ENCODE data around the gene CD28.

Gene CD28

DNA sequence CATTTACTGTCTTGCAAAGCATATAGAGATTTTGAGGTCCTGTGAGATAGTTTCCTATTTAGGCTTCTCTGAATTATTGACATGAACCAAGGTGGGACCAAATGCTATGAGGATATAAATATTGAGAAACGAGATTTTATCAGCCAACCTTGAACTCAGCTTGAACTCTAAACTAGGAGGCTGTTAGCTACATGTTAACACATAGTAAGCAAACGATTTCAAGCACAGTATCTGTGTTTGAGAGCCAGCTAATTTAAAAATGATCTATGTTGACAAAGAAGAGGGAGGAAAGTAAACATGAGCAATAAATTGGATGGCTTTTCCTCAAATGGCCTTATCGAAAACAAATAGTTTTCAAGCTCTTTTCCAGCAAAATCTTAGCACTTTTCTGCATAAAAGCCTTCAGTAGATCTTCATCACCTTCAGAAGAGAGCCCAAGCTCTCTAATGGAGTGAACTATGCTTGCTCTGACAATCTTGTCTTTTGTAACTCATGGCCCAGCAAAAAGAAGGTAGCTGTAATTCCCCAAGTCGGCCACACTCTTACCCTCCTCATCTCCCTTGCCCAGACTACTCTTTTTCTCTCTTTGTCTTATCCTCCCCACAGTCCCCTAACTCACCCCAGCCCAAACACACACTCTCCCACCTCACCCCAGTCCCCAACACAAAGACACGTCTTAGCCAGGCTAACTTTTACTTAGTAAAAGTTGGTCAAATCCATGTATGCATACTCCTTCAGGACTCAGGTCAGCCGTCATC lies 14.7 kb downstream of the CD28 start:
- TF ChIP-seq, protein P1, sequence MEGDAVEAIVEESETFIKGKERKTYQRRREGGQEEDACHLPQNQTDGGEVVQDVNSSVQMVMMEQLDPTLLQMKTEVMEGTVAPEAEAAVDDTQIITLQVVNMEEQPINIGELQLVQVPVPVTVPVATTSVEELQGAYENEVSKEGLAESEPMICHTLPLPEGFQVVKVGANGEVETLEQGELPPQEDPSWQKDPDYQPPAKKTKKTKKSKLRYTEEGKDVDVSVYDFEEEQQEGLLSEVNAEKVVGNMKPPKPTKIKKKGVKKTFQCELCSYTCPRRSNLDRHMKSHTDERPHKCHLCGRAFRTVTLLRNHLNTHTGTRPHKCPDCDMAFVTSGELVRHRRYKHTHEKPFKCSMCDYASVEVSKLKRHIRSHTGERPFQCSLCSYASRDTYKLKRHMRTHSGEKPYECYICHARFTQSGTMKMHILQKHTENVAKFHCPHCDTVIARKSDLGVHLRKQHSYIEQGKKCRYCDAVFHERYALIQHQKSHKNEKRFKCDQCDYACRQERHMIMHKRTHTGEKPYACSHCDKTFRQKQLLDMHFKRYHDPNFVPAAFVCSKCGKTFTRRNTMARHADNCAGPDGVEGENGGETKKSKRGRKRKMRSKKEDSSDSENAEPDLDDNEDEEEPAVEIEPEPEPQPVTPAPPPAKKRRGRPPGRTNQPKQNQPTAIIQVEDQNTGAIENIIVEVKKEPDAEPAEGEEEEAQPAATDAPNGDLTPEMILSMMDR (IDR thresholded peaks at IDR 0.05; ENCODE audit: insufficient read depth, low read depth, low read length, missing control alignments), result no peak
- H3K4me3 ChIP-seq (ENCODE audit: low read length), result no peak overlapping the region

DNA sequence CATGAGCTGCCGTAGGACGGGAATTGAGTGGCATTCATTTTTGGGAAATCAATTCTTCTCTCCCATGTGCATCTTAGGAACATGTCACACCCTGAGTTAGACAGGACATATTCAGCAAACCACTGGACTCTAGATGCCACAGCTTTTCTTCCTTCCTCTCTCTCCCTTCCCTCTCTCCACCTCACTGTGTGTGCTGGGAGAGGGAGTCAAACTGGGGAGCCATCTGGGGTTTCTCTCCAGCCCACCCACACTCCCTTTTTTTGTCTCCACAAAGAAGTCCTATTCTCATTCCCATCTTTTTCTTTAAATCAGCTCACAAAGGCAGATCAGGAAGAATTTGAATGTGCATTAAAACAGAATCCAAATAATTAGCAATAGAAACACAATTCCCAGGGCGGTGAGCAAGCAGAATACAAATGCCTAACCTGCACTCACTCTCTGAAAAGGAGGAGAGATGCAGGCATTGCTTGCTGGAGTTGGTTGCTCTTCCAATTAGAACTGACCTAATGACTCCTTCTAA lies 15.4 kb downstream of the CD28 start:
- DNase-seq (ENCODE audit: low read depth), result no peak
- TF ChIP-seq, protein P1 (IDR thresholded peaks at IDR 0.05; ENCODE audit: insufficient read depth, low read depth, low read length, missing control alignments), result no peak

More for the DNA sequence above, 14.7 kb downstream of the CD28 start:
- DNase-seq (ENCODE audit: low read depth), result no peak

DNA sequence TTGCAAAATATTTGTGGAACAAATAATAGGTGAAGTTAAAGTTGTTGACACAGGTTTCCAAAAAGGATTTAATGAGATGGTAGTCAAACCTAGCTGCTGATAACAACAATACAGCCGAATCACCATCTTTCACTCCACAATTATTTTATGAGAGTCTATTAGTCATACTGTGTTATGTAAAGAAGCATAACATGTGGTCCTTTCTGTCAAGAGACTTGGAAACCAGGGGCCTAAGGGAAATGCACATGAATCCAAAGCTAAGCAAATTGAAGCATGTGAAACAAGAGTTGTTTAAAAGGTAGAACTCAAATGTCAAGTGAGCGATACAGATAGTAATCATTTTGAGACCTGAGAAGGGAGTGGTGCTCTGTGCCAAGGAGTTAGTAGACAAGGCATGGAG lies 16.0 kb downstream of the CD28 start:
- TF ChIP-seq, protein P1 (IDR thresholded peaks at IDR 0.05; ENCODE audit: insufficient read depth, low read depth, low read length, missing control alignments), result no peak
- H3K4me3 ChIP-seq (ENCODE audit: low read length), result no peak overlapping the region
- peak; percentile 13 for DNase-seq (ENCODE audit: low read depth)

More for the DNA sequence above, 15.4 kb downstream of the CD28 start:
- H3K4me3 ChIP-seq (ENCODE audit: low read length), result no peak overlapping the region

DNA sequence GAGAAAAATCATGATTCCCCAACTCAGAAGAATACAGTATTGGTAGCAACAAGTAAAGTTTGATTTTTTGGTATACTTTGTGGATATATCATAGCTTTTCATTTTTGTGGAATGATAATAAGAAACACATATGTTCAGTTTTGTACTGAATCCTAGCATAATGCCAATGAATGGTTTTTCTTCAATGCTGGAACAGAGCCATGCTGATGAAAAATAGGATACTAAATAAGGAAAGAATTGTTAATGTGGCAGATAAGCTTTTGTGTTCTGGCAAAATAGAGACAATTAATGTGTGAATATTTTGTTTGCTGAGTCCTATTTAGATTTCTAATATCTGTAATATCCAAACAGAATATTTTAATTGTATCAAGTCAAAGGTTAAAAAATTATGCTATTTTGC lies 21.9 kb downstream of the CD28 start:
- H3K4me3 ChIP-seq (ENCODE audit: low read length), result no peak overlapping the region
- no peak for DNase-seq (ENCODE audit: low read depth)
- TF ChIP-seq, protein P1 (IDR thresholded peaks at IDR 0.05; ENCODE audit: insufficient read depth, low read depth, low read length, missing control alignments), result no peak

DNA sequence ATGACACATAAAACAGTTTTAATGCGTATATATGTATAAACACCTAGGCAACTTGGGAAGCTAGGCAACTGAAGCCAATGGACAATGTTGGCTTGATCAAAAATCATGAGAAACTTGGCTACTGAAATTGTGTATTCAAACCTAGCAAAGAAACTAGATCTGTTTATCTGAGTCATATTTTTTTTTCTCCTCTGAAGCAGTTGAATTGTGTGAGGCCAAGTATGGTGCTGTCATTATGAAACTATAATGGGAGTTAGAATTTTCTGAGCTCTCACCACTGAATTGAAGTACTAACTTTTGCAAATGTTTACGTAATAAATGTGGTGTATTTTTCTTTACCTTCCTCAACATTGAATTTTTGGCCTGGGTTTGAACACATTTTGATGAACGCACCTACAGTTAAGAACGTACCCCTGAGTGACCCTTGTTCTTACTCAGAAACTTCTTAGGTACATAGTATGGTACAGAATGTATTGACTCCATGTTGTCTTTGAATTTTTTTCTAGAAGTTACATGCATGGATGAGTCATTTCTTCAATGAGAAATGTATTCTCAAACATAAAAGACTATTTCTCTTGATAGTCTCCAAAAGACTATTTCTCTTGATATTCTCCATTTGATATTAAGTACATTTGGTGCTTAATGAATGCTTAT lies 23.8 kb downstream of the CD28 start:
- no peak overlapping the region for H3K4me3 ChIP-seq (ENCODE audit: low read length)
- TF ChIP-seq, protein P1 (IDR thresholded peaks at IDR 0.05; ENCODE audit: insufficient read depth, low read depth, low read length, missing control alignments), result no peak
- DNase-seq (ENCODE audit: low read depth), result peak; percentile 24

DNA sequence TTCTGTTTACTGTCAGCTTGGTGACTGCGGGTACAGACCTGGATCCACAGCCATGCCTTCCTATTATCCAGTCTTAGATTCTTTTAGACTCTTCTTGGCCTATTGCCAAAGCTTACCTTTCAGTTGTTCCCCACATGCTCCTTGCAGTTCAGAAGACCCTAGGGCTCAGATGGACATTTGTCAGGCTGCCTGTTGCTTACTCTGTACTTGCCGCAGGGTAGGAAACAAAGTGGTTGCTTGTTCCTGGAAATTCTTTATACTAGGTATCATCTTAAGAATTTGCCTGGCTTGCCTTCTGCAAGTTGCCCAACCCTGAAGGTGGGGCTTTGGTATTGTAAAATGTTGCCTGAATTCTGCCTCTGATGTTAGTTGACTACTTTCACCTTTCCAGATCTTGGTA lies 24.4 kb downstream of the CD28 start:
- TF ChIP-seq, protein P1 (IDR thresholded peaks at IDR 0.05; ENCODE audit: insufficient read depth, low read depth, low read length, missing control alignments), result no peak
- H3K4me3 ChIP-seq (ENCODE audit: low read length), result no peak overlapping the region
- peak; percentile 82 for DNase-seq (ENCODE audit: low read depth)
